ENCODE data around the gene PGAP2. TPM values are rescaled to one million over a fixed set of nuclear protein-coding genes. Genes with fewer than 3 reads are reported as not detected.

PGAP2 gene
- total RNA-seq, 1 donor = 10.9 TPM

GRCh38 chr11:3867209-3868091 lies 59.1 kb downstream of the PGAP2 start:
- no peak for DNase-seq (ENCODE audit: insufficient read length, low spot score, missing footprints)
- H3K9me3 ChIP-seq (ENCODE audit: low read depth, low read length) = no peaks in the 10 kb centered on the region
- H3K27ac ChIP-seq (ENCODE audit: low read depth, low read length) = no peak overlapping the region
- H4K20me1 ChIP-seq (ENCODE audit: insufficient read depth, low read length) = peaks cover 9% of the 10 kb centered on the region
- no peak overlapping the region for H3K4me3 ChIP-seq (ENCODE audit: insufficient read depth, low read length)
- TF ChIP-seq CTCF (IDR thresholded peaks at IDR 0.05; ENCODE audit: extremely low read depth, low read depth, low read length) = no peak
- H3K36me3 ChIP-seq (ENCODE audit: insufficient read depth, low read length) = no peaks in the 10 kb centered on the region
- peaks cover 69% of the 10 kb centered on the region for H3K79me2 ChIP-seq (ENCODE audit: insufficient read depth, low read length)
- peaks cover 21% of the 10 kb centered on the region for H3K4me1 ChIP-seq (ENCODE audit: insufficient read depth, low read length)
- no peak overlapping the region for H3K4me2 ChIP-seq (ENCODE audit: insufficient read depth, low read length)
- H3K27me3 ChIP-seq (ENCODE audit: insufficient read depth, low read length) = no peaks in the 10 kb centered on the region
- H2AFZ ChIP-seq (ENCODE audit: low read length) = no peak overlapping the region

GRCh38 chr11:3873712-3874349 lies 65.5 kb downstream of the PGAP2 start:
- Histone ChIP-seq H3K79me2 (ENCODE audit: insufficient read depth, low read length) (peaks cover 56% of the 10 kb centered on the region), H3K9me3 (ENCODE audit: low read depth, low read length) (no peaks in the 10 kb centered on the region), H3K36me3 (ENCODE audit: insufficient read depth, low read length) (no peaks in the 10 kb centered on the region), H3K27me3 (ENCODE audit: insufficient read depth, low read length) (no peaks in the 10 kb centered on the region), H2AFZ (ENCODE audit: low read length) (no peak overlapping the region), H3K4me3 (ENCODE audit: insufficient read depth, low read length) (no peak overlapping the region), H3K27ac (ENCODE audit: low read depth, low read length) (no peak overlapping the region), H3K4me1 (ENCODE audit: insufficient read depth, low read length) (no peaks in the 10 kb centered on the region), H3K4me2 (ENCODE audit: insufficient read depth, low read length) (no peak overlapping the region), H4K20me1 (ENCODE audit: insufficient read depth, low read length) (peaks cover 21% of the 10 kb centered on the region)
- DNase-seq (ENCODE audit: insufficient read length, low spot score, missing footprints) = no peak
- no peak for TF ChIP-seq CTCF (IDR thresholded peaks at IDR 0.05; ENCODE audit: extremely low read depth, low read depth, low read length)

Small RNA genes lying within 50 kb of the gene (small RNA-seq; reads per million reads assigned to genes)
- not detected for gene RNU7-50P

Other genes with a start within 250 kb of the PGAP2 start
- 0.29 and 0.36 TPM in 2 replicates for gene ART5, start 166.6 kb upstream of the PGAP2 start, total RNA-seq
- not detected in 2 replicates for gene ART1, start 163.4 kb upstream of the PGAP2 start, total RNA-seq
- gene CHRNA10, start 137.2 kb upstream of the PGAP2 start, total RNA-seq = 0.29 and 0.72 TPM in 2 replicates
- gene NUP98, start 11.0 kb upstream of the PGAP2 start, total RNA-seq = 114 and 119 TPM in 2 replicates
- gene RHOG, start 32.4 kb downstream of the PGAP2 start, total RNA-seq = 13.3 and 17.0 TPM in 2 replicates
- 57.5 and 57.9 TPM in 2 replicates for gene STIM1, start 47.1 kb downstream of the PGAP2 start, total RNA-seq